ENCODE measurements around the gene FAM219A.

GRCh38 chr9:34484678-34485077, 26.3 kb upstream of the FAM219A start:
- TF ChIP-seq CTCF (conservative IDR thresholded peaks at IDR 0.05; ENCODE audit: low read depth, low read length): no peak
- no peak for TF ChIP-seq EZH2 (IDR thresholded peaks at IDR 0.05; ENCODE audit: low read length, unreplicated experiment)
